ENCODE data around the gene ELAPOR1.
"Not testable (repeated sequence)": the region's sequence is repeated elsewhere in the genome, so short reads cannot be mapped to it uniquely, and the experiment has no call there.

The ELAPOR1 gene

DNA sequence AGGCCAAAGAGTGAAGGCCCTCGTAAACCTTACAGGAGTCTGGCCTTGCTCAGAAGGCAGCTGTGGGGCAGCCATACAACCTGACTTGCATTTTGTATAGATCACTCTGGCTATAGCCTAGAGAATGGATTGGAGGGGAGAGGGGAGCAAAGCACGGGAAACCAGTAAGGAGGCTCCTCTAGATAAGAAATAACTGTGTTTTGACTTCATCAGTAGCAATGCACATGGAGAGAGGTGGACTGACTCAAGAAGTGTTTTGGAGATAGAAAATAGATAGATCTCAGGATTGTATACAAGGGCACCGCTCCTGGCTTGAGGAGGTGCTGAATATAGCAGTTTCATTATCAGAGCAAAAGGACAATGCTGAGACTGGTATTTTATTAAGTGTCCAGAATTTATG lies 26.5 kb downstream of the ELAPOR1 start:
- DNase-seq, result no peak

DNA sequence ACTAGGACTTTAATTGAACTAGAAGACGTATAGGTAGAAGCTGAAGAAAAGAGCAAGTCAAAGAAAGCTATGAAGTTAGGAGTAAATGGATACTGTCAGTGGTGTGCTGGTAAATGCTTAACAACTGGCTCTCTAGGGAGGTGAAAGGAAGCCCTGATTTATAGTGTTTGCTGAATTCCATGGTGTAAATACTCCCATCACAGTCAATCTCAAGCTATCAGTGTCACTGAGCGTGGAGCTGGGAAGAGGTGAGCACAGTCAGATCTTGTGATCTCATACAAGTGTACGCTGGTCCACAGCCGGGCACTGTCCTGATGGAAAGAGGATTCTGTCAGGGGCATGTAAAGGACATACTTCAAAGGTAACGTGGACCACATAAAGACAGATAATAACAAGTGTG lies 28.3 kb downstream of the ELAPOR1 start:
- no peak for DNase-seq

DNA sequence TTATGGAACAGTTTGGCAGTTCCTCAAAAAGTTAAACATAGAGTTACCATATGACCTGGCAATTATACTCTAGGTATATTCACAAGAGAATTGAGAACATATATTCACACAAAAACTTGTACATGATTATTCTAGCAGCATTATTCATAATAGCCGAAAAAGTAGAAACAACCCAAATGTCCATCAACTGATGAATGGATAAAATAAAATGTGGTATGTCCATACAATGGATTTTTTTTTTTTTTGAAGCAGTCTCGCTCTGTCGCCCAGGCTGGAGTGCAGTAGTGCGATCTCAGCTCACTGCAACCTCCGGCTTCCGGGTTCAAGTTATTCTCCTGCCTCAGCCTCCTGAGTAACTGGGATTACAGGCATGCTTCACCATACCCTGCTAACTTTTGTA lies 28.8 kb downstream of the ELAPOR1 start:
- DNase-seq, result not testable (repeated sequence)

DNA sequence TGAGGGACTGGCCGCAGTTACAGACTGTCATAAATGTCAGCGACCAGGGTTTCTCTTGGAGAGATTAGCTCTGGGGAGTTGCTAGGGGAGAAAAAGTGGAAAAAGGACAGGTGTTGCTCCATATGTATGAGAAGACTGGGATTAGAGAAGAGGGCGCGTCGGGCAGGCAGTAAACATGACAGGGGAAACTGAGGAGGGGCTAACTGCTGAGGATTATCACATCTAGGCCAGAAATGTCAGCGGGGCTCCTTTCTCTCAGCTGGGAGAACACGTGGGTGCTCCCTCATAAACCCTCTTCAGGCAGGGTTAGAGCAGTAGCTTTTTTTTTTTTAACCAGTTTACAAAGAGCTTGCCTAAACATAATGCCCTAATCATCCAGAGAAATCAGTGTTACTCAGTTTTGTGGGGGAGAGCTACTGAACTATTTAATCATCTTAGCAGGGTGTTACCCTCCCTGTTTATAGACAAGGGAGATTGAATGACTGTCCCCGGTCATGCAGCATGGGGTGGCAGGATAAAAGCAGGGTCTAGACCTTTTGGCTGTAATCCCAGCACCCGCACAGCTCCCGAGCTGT lies 35.2 kb downstream of the ELAPOR1 start:
- no peak for DNase-seq

DNA sequence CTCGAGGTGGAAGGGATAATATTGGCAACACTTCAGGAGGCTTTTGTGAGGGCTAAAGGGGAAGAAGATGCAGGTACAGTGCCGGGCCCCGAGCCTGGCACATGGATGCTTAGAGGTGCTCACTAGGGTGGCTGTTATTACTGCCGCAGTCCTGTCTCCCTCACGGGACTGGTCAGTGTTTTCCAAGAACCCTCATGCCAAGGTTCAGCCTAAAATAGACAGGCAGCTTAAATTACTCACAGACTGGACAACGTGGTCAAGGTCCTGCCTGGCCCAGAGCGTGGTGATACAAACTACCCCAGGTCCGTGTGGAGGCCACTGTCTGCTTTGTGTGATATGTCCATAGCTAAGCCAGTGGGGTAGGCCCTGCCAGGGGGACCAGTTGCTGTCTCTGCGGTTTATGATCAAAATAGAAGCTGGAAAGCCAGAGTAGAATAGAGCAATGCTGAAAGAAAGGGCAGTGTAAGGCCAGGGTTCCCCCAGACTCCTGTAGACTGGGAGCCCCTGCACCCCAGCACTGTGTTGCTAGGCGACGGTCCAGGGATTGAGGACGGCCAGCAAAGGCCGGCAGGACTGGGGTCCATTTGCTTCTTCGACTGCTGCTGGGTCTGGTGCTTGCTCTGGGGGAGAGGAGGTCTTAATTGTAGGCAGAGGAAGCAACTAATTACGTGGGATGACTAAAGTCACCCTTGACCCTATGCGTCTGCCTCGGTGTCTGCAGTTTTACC lies 36.1 kb downstream of the ELAPOR1 start:
- no peak for DNase-seq

DNA sequence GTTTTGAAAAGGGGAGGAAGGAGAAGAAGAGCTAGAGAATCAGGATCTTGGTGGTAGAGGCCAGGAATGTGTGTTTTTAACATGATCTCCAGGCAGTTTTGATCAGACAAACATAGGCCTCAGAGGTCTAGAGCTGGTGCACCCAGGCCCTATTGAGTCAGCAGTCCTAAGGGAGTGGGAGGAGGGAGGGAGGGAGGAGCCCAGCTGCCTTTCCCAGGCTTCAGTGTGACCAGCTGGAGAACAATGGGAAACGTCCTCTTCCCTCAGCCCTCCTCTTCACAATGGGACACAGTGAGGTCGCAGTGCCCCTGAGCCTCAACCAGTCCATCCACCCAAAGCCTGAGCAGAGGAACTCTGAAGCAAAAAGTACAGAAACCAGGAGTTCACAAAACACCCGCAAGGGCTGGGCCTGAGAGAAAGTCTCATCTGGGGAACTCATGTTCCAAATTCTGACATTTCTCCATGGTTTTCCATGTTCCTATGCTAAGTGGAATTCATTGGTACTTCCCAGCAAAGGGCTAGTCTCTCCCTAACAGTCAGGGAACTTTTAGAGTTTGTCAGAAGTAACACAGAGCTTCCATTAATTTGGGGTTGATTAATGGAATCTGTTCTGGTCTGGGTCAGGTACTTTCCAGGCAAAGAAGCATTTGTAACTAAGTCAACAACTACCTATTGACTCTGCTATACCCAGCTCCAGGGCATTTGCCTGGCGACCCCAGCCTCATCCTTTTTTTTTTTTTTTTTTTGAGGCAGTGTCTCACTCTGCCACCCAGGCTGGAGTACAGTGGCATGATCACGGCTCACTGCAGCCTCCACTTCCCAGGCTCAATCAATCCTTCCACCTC lies 37.5 kb downstream of the ELAPOR1 start:
- DNase-seq, result peak; percentile 56 to 68

DNA sequence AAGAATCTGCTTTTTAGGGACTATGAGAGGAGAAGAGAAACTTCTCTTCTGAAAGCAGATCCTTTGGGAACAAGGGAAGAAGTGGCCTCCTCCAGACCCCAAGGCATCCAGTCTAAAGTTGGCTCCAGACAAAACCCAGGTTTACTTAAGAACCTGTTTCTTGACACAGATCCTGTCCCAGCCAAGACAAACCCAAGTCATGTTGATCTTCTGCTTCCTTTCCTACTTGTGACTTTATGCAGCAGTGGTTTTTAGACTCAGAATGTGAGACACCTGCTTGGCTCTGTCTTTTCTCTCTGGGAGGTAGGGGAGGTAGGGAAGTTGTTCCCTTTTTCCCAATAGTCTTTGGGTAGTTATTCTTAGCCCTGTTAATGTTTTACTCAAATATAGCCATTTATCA lies 38.3 kb downstream of the ELAPOR1 start:
- no peak for DNase-seq

DNA sequence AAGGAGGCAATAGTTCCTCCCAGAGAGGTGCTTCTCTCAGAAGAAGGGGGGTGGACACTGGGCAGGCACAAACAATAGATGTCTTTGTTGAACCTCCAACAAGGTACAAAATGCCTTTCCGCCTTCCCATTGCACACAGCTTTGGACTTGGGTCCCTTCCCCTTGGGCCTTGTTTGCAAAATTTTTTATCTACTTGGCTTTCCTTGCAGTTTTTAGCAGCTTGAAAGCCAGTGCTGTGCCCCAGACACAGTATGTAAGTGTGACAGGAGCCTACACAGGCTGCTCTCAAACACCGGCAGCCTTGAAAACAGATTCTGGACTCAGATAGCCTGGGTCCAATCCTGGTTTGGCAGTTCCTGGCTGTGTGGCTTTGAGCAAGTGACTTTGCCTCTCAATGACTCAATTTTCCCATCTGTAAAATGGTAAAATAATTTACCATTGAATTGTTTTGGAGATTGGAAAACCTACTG lies 43.0 kb downstream of the ELAPOR1 start:
- no peak for DNase-seq

DNA sequence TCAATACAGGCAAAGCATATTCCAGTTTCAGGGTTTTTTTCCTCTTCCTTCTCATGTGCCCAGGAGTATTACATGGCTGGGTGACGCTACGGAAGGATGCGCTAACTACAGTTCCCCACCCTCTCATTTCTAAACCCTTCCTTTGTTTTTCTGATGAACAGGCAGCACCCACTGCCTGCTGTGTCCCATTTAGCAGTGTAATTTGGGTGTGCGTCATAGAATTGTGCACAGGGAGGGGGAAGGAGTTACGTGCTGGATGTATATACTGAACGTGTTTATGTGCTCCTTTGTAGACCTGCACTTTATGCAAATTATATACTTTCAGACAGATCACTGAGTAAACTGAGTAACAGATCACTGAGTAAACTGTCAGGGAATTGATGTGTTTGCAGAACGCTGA lies 44.5 kb downstream of the ELAPOR1 start:
- no peak for DNase-seq

DNA sequence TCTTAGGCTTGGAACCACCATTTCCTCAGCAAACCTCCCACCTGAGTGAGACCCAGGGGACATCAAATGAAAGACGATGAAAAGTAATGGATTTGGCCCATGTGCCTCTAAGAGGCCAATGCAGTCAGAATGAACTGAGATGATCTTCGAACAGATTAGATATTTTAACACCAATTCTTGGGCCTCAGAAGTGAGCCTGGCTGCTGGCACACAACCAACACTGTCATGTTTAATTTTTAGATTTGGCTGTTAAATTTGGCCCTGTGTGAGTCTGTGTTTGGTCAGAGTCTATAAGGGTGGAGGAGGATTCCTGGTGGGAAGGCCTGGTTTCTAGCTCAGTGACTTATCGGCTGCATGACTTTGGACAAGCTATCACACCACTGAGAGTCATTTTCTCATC lies 45.4 kb downstream of the ELAPOR1 start:
- no peak for DNase-seq

DNA sequence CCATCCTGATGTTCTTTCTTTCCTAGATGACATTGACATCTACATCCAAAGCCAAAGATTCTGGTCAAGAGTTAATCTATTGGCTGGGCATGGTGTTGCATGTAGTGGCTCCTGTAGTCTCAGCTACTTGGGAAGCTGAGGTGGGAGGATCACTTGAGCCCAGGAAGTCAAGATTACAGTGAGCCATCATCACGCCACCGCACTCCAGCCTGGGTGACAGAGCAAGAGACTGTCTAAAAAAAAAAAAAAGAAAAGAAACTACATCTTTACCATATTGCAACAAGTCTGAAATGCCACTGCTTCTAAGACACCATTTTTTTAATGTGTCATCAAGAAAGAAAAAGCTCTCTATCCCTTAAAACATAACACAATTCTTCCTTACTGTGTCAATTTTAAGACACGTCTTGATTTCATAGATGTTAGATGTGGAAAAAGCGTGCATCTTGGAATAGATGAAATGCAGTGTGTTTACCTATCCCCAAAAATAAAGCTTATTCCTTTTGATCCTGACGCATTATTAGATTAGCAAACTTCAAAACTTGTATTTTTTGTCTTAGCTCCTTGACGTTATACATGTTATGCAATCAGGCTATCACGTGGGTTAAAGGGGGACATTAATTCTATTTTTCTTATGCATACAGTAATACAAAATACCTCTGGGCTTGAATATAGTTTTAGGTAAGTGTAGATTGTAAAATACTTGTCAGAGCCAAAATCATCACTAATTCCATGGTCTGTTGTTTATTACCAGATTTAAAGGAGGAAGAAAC lies 46.3 kb downstream of the ELAPOR1 start:
- no peak for DNase-seq

DNA sequence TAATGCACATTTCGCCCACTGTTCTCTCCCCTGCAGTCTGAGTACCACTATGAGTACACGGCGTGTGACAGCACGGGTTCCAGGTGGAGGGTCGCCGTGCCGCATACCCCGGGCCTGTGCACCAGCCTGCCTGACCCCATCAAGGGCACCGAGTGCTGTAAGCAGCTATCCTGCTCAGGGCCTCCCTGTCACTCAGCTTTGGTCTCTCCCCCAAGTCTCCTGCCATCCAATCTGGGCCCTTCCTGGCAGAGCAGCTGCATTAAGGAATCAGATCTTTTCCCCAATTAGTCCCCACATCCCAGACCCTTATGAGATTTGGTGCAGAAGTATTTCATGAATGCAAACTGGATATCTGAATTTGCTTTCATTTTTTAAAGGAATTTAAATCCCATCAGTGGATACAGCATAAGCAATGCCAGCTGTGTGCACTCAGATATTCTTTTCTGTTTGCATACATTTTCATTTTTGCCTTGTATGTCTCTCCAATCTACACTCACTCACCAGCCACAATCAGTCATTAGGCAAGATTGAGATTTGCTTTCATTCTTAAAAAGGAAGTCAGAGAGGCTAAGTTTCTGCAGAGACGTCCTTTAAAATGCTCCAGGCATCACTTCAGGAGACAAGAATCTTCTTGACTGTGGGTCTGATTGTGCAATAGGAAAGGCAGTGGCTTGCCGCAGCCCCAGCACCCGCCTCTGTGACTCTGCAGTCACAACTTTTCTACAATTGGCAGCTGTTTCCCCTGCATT lies 48.1 kb downstream of the ELAPOR1 start:
- peak; percentile 16 to 32 for DNase-seq

DNA sequence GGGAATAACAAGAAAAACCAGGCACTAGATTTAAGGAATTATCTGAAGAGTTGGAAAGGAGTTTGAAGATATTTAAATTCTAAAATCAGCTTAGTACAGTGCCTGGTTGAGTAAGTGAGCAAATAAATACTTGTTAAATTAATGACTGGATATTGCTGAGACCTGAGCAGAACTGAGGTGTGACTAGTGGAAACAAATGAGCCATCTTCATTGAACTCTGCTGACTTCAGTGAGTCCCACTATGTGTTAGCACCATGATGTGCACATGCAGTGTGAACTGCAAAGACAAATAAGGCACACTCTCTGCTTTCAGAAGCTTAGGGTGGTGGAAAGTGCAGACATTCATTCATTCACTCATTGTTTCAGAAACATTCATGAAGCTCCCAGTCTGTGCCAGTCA lies 48.7 kb downstream of the ELAPOR1 start:
- DNase-seq, result no peak

DNA sequence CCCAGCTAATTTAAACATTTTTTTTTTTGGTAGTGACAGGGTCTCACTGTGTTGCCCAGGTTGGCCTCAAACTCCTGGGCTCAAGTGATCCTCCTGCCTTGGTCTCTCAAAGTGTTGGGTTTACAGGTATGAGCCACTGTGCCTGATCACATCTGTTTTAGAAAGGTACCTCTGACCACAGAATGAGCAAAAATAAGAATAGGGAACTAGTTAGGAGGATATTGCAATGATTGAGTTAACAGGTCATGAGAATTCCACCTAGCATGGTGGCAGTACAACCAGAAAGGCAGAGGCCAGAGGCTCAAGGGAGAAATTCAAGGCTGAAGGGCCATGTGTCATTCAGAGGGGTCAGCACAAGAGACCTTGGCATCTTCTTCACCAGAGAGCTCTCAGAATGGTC lies 49.6 kb downstream of the ELAPOR1 start:
- DNase-seq, result no peak
